Psoas muscle (tissue), 8 donors: ENCODE measurements around the gene ADCY9. TPM values are rescaled to one million over a fixed set of nuclear protein-coding genes. Genes with fewer than 3 reads are reported as not detected.
A peak's percentile ranks its signal among the peaks of the same experiment; 100 is the strongest.
"Not testable (repeated sequence)": the region's sequence is repeated elsewhere in the genome, so short reads cannot be mapped to it uniquely, and the experiment has no call there.

ENCODE experiments used
- ATAC-seq, 4 donors: fragments of 200-7000 bp; cut with Tn5 transposase; one replicate each; pipeline ENCODE4 v1.9.1; 2020; ENCODE audit warnings: moderate library complexity in 3 of 4, mild to moderate bottlenecking in 2 of 4
- DNase-seq, 2 donors: peaks; one replicate each; pipeline ENCODE4 v3.0.0-alpha.2; 2020
- H3K27ac ChIP-seq: fragments of 200-600 bp; one replicate; pipeline ENCODE4 v1.8.0; 2022
- H3K27me3 ChIP-seq, 3 donors: fragments of 200-600 bp in 1 of 3; one replicate each; pipeline versions ENCODE4 v1.6.1 to v1.8.0; 2013 to 2022; ENCODE audit warnings: low read length in 2 of 3, mild to moderate bottlenecking in 2 of 3, moderate library complexity in 1 of 3; ENCODE audit not compliant: insufficient read depth in 3 of 3
- H3K36me3 ChIP-seq, 2 donors: fragments of 200-600 bp in 1 of 2; one replicate each; pipeline versions ENCODE4 v1.6.1 to v1.8.0; 2013 to 2022; ENCODE audit warnings: low read depth in 1 of 2, mild to moderate bottlenecking in 1 of 2, moderate library complexity in 1 of 2; ENCODE audit not compliant: insufficient read depth in 1 of 2
- H3K4me1 ChIP-seq: fragments of 200-600 bp; one replicate; pipeline ENCODE4 v1.8.0; 2022
- H3K4me3 ChIP-seq: fragments of 200-600 bp; one replicate; pipeline ENCODE4 v1.8.0; 2022; ENCODE audit warnings: mild to moderate bottlenecking
- H3K9me3 ChIP-seq: fragments of 200-600 bp; one replicate; pipeline ENCODE4 v1.8.0; 2022
- CTCF ChIP-seq: fragments of 200-600 bp; IDR thresholded peaks from one replicate; pipeline ENCODE4 v1.8.0; 2022; ENCODE audit warnings: antibody characterized with exemption
- WGBS, 3 donors: extraction: QIAGEN DNeasy Blood & Tissue Kit; methylation state at CpG; one replicate each; pipeline versions ENCODE4 v1.1.6 to v1.1.7; 2013; 5-methylcytosine and 5-hydroxymethylcytosine counted together
- intact Hi-C, 2 donors: fragments of 100-400 bp; cut with DNase I; formaldehyde crosslinking; loops; one replicate each; pipeline versions ENCODE4 v1.11.0 to v1.14.2; 2022
- polyA plus RNA-seq, 3 donors: library from polyadenylated mRNA; stranded (reverse); fragments of 200-250 nt; gene quantifications; one replicate each; pipeline ENCODE4 v1.2.3, GENCODE V29; 2013
- total RNA-seq, 4 donors: library from RNA; stranded (reverse); fragmentation: NEBNext Ultra II Directional in 2 of 4; extraction: Animal tissue kit (Norgen Biotek cat#: 25700) in 2 of 4; gene quantifications; one replicate each; pipeline versions ENCODE4 v1.2.1 to v1.2.4, GENCODE V29; 2021 to 2023
- donor health status: healthy with polysubstance abuse.
- donor health status: DM: no; HTN: no; CAD: no; lungs with moderate emphysema.
- donor health status: Bipolar disorder and iron deficiency.
- donor health status: healthy.
- donor health status: DM: yes; HTN: yes; CAD: no.
- donor health status: DM: no; HTN: no; CAD: no.
- donor health status: DM: no; HTN: no; CAD: no.
- donor health status: DM: yes; HTN: yes; CAD: no.

Gene ADCY9
- total and polyA plus RNA-seq, 7 donors, result 9.0 to 134 (median 44.9) TPM

GRCh38 chr16:3961449-3961849, 154.8 kb downstream of the ADCY9 start:
- H3K27ac ChIP-seq, result peak overlapping the region; percentile 79
- DNase-seq (peak in 1 of 2 donors; percentile 39), ATAC-seq (peak; percentile 36 to 52 (median 44))
- TF ChIP-seq CTCF, result no peak
- intact Hi-C loops, result no loop called here
- H3K9me3 ChIP-seq, result no peaks in the 10 kb centered on the region
- peaks cover 20% of the 10 kb centered on the region for H3K4me1 ChIP-seq
- peak overlapping the region; percentile 73 for H3K4me3 ChIP-seq
- WGBS, 3 donors, result 43 to 61% (median 48%) methylated on average over 11 of the region's 11 CpGs
- peaks cover 0 to 19% of the 10 kb centered on the region in 2 donors for H3K36me3 ChIP-seq
- H3K27me3 ChIP-seq, result no peaks in the 10 kb centered on the region

GRCh38 chr16:3959926-3960590, 156.2 kb downstream of the ADCY9 start:
- intact Hi-C loops, H3K9me3 ChIP-seq, DNase-seq, H3K36me3 ChIP-seq, H3K27me3 ChIP-seq: not testable (repeated sequence)
- H3K27ac ChIP-seq, result peak overlapping the region; percentile 79
- 15 to 28% (median 17%) methylated on average over 14 of the region's 14 CpGs for WGBS, 3 donors
- peaks cover 20% of the 10 kb centered on the region for H3K4me1 ChIP-seq
- peak in 2 of 4 donors; percentile 10 to 34 for ATAC-seq
- H3K4me3 ChIP-seq, result peak overlapping the region; percentile 73

GRCh38 chr16:3959148-3959547, 157.1 kb downstream of the ADCY9 start:
- H3K9me3 ChIP-seq, result no peaks in the 10 kb centered on the region
- peaks cover 20% of the 10 kb centered on the region for H3K4me1 ChIP-seq
- H3K4me3 ChIP-seq, result no peak overlapping the region
- intact Hi-C loops, result no loop called here
- no peak for TF ChIP-seq CTCF
- DNase-seq (no peak), ATAC-seq (peak in 1 of 4 donors; percentile 44)
- H3K27ac ChIP-seq, result no peak overlapping the region
- H3K36me3 ChIP-seq, result no peaks in the 10 kb centered on the region
- no peaks in the 10 kb centered on the region for H3K27me3 ChIP-seq
- WGBS, 3 donors, result 54 to 76% (median 57%) methylated on average over 3 of the region's 3 CpGs

GRCh38 chr16:3957344-3957980, 158.8 kb downstream of the ADCY9 start:
- no peak overlapping the region for H3K4me3 ChIP-seq
- H3K9me3 ChIP-seq, result no peaks in the 10 kb centered on the region
- ATAC-seq (no peak), DNase-seq (peak in 1 of 2 donors; percentile 24)
- no peaks in the 10 kb centered on the region for H3K36me3 ChIP-seq
- 86 to 88% (median 88%) methylated on average over 23 of the region's 23 CpGs for WGBS, 3 donors
- no peak overlapping the region for H3K27ac ChIP-seq
- TF ChIP-seq CTCF, result no peak
- intact Hi-C loops, result no loop called here
- H3K27me3 ChIP-seq, result no peaks in the 10 kb centered on the region
- H3K4me1 ChIP-seq, result peaks cover 13% of the 10 kb centered on the region

- no peaks in the 10 kb centered on the region for H3K9me3 ChIP-seq
- intact Hi-C loops, result no loop called here
- no peaks in the 10 kb centered on the region for H3K36me3 ChIP-seq
- H3K27ac ChIP-seq, result no peak overlapping the region
- ATAC-seq (no peak), DNase-seq (peak in 1 of 2 donors; percentile 63)
- H3K4me3 ChIP-seq, result no peak overlapping the region
- no peaks in the 10 kb centered on the region for H3K27me3 ChIP-seq
- no peak for TF ChIP-seq CTCF
- 53 to 57% (median 53%) methylated on average over 15 of the region's 15 CpGs for WGBS, 3 donors
- peaks cover 27% of the 10 kb centered on the region for H3K4me1 ChIP-seq
Observed at GRCh38 chr16:3954411-3954921, 161.8 kb downstream of the ADCY9 start.
